HepG2 (cell line): ENCODE data around the gene GADD45GIP1.

Source experiments
- CTCF ChIP-seq: sonication (generic); formaldehyde crosslinking; IDR thresholded peaks from 2 replicates; pipeline ENCODE4 v1.5.0; 2020; ENCODE audit warnings: mild to moderate bottlenecking, missing genetic modification reagents, moderate library complexity
- MAX ChIP-seq: IDR thresholded peaks from 2 replicates; pipeline ENCODE4 v1.6.1; 2012; ENCODE audit warnings: inconsistent platforms
- MXD4 ChIP-seq: IDR thresholded peaks from 2 replicates; pipeline ENCODE4 v1.6.1; 2016; ENCODE audit warnings: mild to moderate bottlenecking, missing biosample characterization, missing genetic modification reagents
- TCF7L2 ChIP-seq: IDR thresholded peaks from 2 replicates; pipeline ENCODE4 v1.6.1; 2011; ENCODE audit warnings: mild to moderate bottlenecking, low read depth, low read length, moderate library complexity
- ZNF644 ChIP-seq: IDR thresholded peaks from 2 replicates; pipeline ENCODE4 v1.6.1; 2016; ENCODE audit warnings: low read depth
- ZZZ3 ChIP-seq: sonication (generic); formaldehyde crosslinking; IDR thresholded peaks from 2 replicates; pipeline ENCODE4 v1.4.0; 2020; ENCODE audit warnings: missing genetic modification reagents, mild to moderate bottlenecking, borderline replicate concordance

- no peak for TF ChIP-seq TCF7L2
- no peak; the same call in 1 of the 2 replicates for TF ChIP-seq MXD4
- no peak for TF ChIP-seq ZZZ3
- TF ChIP-seq MAX: peak; percentile 63
- TF ChIP-seq CTCF: peak; percentile 91
- no peak for TF ChIP-seq ZNF644
Observed at GRCh38 chr19:12983542-12984142, 26.6 kb upstream of the GADD45GIP1 start.
